Measurements from ENCODE around the gene TMEM119. TPM values are rescaled to one million over a fixed set of nuclear protein-coding genes. Genes with fewer than 3 reads are reported as not detected.

Gene TMEM119
- total RNA-seq, 1 experiment from 2014 or later = not detected

DNA sequence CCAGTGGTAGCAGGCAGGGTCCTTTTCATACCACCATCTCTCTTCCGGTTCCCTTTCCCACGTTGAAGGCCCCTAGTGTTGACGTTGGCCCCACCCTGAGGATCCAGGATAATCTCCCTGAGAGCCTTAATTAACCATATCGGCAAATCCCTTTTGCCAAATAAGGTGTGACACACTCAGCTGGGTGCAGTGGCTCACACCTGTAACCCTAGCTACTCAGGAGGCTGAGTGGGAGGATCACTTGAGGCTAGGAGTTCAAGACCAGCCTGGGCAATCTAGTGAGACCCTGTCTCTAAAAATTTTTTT, 2.8 kb upstream of the TMEM119 start:
- TF ChIP-seq SIN3A (IDR thresholded peaks at IDR 0.05; ENCODE audit: borderline replicate concordance, insufficient read depth, low read depth, low read length) = no peak
- TF ChIP-seq, protein P1, sequence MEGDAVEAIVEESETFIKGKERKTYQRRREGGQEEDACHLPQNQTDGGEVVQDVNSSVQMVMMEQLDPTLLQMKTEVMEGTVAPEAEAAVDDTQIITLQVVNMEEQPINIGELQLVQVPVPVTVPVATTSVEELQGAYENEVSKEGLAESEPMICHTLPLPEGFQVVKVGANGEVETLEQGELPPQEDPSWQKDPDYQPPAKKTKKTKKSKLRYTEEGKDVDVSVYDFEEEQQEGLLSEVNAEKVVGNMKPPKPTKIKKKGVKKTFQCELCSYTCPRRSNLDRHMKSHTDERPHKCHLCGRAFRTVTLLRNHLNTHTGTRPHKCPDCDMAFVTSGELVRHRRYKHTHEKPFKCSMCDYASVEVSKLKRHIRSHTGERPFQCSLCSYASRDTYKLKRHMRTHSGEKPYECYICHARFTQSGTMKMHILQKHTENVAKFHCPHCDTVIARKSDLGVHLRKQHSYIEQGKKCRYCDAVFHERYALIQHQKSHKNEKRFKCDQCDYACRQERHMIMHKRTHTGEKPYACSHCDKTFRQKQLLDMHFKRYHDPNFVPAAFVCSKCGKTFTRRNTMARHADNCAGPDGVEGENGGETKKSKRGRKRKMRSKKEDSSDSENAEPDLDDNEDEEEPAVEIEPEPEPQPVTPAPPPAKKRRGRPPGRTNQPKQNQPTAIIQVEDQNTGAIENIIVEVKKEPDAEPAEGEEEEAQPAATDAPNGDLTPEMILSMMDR (IDR thresholded peaks at IDR 0.05) = no peak
- TF ChIP-seq POLR2AphosphoS5 (IDR thresholded peaks at IDR 0.05; ENCODE audit: low read depth, low read length) = no peak
- TF ChIP-seq REST (IDR thresholded peaks at IDR 0.05; ENCODE audit: insufficient read depth in 1 of 2, low read depth in 2 of 2, low read length in 1 of 2) = no peak
- no peak for TF ChIP-seq TCF7L2 (IDR thresholded peaks at IDR 0.05; ENCODE audit: low read depth, low read length)
- CTCF ChIA-PET = no interaction called here
- Histone ChIP-seq H3K4me3 (ENCODE audit: low read depth in 2 of 2, low read length in 2 of 2) (no peak overlapping the region), H3K27me3 (ENCODE audit: control insufficient read depth, insufficient read depth, low read length) (no peaks in the 10 kb centered on the region), H3K27ac (ENCODE audit: low read length) (no peak overlapping the region), H3K4me1 (ENCODE audit: control insufficient read depth, insufficient read depth, low read length) (no peaks in the 10 kb centered on the region), H3K9me3 (ENCODE audit: control insufficient read depth, insufficient read depth, low read depth, low read length) (no peaks in the 10 kb centered on the region), H3K36me3 (ENCODE audit: control insufficient read depth, insufficient read depth, low read length) (no peaks in the 10 kb centered on the region)
- DNase-seq (ENCODE audit: low read depth, low spot score) = no peak
- no TSS peak for BruUV-seq (replicated peaks)
- in situ Hi-C loops (cut with HindIII; ENCODE audit: low pct_unique_long_range_greater_than_20kb, low sequenced_read_pairs) = no loop called here
- intact Hi-C loops (cut with micrococcal nuclease; ENCODE audit: unreplicated experiment) = no loop called here
- POLR2A ChIA-PET = interaction anchor here (0.6 kb wide), 1 partner anchor 42 kb away, joined by 4 read pairs; no protein-coding TSS in a partner anchor
- ATAC-seq = no peak

- intact Hi-C loops (cut with micrococcal nuclease; ENCODE audit: unreplicated experiment) (no loop called here), in situ Hi-C loops (cut with HindIII; ENCODE audit: low pct_unique_long_range_greater_than_20kb, low sequenced_read_pairs) (no loop called here)
- H3K4me1 ChIP-seq (ENCODE audit: control insufficient read depth, insufficient read depth, low read length) = no peaks in the 10 kb centered on the region
- H3K4me3 ChIP-seq (ENCODE audit: low read depth in 2 of 2, low read length in 2 of 2) = no peak overlapping the region
- ChIA-PET CTCF (no interaction called here), POLR2A (interaction anchor here (0.6 kb wide), 1 partner anchor 41 kb away, joined by 4 read pairs; no protein-coding TSS in a partner anchor)
- ATAC-seq (no peak), DNase-seq (ENCODE audit: low read depth, low spot score) (no peak)
- H3K27me3 ChIP-seq (ENCODE audit: control insufficient read depth, insufficient read depth, low read length) = no peaks in the 10 kb centered on the region
- no TSS peak for BruUV-seq (replicated peaks)
- H3K36me3 ChIP-seq (ENCODE audit: control insufficient read depth, insufficient read depth, low read length) = no peaks in the 10 kb centered on the region
- no peak overlapping the region for H3K27ac ChIP-seq (ENCODE audit: low read length)
- H3K9me3 ChIP-seq (ENCODE audit: control insufficient read depth, insufficient read depth, low read depth, low read length) = no peaks in the 10 kb centered on the region
- TF ChIP-seq, protein P1 (IDR thresholded peaks at IDR 0.05) = no peak
- TF ChIP-seq POLR2AphosphoS5 (IDR thresholded peaks at IDR 0.05; ENCODE audit: low read depth, low read length) (no peak), REST (IDR thresholded peaks at IDR 0.05; ENCODE audit: insufficient read depth in 1 of 2, low read depth in 2 of 2, low read length in 1 of 2) (no peak), SIN3A (IDR thresholded peaks at IDR 0.05; ENCODE audit: borderline replicate concordance, insufficient read depth, low read depth, low read length) (no peak), TCF7L2 (IDR thresholded peaks at IDR 0.05; ENCODE audit: low read depth, low read length) (no peak)
Measured at GRCh38 chr12:108599948-108600701, 2.2 kb upstream of the TMEM119 start.

All from Panc1 (cell line).